HG03095 (cell line): ENCODE data around the gene RNH1.

ENCODE experiments used
- ATAC-seq: cut with Tn5 transposase; IDR thresholded peaks from one replicate; pipeline ENCODE4 v1.9.1; 2021; ENCODE audit warnings: moderate library complexity; ENCODE audit not compliant: unreplicated experiment

The RNH1 gene

DNA sequence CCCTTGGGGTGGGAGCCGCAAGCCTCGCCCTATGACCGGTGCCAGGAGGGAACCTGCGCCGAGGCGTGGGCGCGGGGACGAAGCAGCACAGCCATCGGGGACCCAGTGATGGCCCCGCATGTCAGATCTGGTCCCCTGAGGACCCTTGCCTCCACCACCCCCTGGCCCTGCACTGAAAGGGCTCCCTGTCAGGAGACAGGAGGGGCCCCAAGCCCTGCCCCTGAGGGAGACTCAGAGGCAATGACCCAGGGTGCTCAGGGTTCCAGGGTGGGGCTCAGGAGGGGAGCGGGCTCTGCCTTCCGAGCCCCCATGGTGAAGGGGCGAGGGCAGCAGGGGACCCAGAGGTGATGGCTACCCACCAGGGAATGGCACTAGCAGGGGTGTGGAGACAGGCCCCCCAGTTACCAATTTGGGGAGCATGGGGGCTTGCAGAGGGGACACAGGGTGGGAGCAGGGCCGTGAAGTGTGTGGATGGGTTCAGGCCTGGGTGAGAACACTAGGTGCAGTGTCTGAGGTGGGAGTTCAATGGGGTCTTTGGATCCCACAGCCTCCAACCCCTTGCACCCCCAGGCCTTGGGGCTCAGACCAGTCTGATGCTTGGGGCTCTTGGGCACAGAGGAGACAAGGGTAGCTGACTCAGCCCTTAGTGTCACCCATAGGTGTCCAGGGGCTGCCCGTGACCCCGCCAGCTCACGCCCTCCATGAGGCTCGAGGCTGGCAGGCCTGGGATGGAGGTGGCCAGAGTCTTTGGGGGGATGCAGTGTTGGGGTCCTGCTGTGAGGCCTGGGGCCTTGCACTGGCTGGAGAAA lies 30.8 kb upstream of the RNH1 start:
- ATAC-seq: no peak

DNA sequence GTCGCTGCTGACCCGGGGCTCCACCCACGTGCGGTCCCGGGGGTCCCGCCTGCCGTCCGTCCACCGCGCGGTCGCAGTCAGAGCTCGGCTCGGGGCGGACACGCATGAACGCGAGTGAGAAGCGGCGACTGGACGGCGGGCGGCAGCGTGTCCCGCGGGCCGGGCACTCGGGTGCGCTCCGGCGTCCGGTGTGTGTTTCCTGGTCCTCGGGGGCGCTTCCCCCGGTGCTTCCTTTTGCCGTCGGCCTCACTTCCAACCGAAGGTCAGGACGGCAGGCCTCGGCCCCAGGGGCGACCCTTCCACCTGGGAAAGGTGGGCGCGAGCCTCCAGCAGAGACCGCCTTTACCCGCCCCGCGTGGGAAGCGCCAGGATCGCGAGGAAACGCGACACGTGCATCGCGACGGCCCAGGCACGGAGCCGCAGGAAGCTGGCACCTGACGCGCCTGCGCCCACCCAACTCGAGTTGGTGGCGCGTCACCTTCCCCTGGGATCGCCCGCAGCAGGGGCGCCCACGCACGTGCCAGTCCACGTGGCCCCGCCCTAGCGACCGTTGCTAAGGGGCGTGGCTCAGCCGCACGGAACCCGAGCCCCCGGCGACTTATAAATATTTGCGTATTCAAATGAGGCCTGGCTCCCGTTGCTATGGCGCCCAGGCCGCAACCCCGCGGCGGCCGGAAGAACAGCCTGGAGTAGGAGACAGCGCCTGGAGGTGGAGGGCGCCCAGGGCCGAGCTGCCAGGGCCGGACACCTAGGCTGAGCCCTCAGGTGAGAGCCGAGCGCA lies 30.0 kb upstream of the RNH1 start, which contains the start of gene LRRC56:
Gene LRRC56 (plus strand): TSS at position 687 of the 781 bp plus-strand sequence. CDS start 3,158 bp downstream, outside the sequence.
- ATAC-seq: peak; percentile 44

DNA sequence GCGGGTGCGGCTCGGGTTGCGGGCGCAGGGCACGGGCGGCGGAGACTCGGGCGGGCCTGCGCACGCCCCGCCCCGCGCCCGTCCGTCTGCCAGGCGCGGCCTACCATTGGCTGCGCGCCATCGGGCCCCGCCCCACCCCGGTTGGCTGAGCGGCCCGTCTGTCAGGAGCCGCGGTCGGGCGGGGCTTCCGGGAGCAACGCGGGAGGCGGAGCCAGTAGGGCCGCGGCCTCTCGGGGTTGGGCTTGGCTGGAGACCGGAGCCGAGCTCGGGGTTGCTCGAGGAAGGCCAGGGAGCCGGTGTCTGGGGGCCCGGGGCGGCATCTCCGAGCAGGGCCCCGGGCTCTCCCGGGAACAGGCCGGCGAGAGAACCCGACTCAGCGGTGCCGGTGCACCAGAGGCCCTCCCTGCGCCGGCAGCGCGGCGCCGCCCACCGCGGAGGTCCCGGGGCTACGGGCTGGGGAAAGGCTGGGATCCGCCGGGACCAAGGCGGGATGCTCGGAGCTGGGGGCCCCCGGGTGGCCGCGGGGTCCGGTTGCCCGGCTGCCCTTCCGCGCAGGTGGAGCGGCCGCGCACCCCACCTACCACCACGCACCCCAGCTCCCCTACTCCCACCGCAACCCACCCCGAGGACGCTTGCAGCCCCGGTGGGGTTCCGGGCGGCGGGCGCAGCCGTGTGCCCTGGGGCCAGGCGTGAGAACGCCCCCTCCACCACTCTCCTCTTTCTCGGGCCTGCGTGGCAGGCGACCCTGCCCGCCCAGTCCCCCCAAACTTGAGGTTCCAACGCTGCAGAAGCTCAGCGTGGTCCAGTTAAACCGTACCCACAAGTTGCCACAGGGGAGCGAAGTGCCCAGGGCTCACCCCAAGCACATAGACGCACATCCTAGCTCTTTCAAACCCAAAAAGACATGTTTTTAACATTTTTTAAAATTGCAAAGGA lies 28.7 kb upstream of the RNH1 start, which contains the start of gene HRAS:
Gene HRAS (minus strand): TSS at position 58 of the 936 bp plus-strand sequence.
- ATAC-seq: peak; percentile 67

DNA sequence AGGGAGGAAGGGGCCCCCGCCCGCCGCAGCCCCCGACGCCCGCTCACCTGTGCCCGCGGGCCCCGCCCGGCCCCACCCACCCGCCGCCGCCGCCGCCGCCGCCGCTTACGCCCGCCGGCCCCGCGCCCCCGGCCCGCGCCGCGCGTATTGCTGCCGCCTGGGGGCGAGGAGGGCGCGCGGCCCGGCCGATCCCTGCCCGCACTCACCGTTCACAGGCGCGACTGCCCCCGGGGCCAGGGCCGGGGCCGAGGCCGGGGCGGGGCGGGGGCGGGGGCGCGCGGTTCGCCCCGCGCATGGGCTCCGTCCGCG lies 28.1 kb upstream of the RNH1 start:
- ATAC-seq: peak; percentile 1

DNA sequence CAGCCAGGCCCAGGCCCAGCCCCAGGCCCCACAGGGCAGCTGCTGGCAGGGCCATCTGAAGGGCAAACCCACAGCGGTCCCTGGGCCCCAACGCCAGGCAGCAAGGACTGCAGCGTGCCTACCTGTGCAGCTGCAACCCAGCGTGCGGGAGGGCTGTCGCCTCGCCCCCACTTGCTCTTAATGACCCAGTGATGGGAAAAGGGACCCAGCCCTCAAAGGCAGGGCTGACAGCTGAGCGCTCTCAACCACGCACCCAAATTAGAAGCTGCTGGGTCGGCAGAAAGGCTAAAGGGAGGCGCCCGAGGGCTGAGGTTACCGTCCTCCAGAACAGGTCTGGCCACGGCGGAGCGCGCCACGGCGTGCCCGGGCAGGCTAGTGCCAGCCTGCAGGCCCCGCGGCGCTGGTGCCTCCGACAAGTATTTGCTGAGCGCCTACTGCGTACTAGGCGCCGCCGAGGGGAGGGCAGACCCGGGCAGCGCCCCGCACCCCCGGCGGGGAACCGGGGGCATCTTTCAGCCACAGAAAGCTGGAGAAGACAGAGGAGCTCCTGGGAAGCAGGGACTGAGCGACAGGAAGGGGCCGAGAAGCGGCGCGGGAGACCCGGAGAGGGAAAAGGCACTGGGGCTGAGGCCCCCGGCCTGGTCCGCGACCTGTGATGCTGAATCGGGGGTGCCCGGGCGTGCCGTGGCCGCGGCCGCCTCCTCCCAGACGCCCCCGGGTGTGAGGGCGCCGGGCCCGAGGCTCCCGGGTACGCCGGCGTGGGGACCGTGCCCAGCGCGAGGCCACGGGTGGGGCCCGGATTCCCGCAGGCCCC lies 27.6 kb upstream of the RNH1 start:
- ATAC-seq: no peak

DNA sequence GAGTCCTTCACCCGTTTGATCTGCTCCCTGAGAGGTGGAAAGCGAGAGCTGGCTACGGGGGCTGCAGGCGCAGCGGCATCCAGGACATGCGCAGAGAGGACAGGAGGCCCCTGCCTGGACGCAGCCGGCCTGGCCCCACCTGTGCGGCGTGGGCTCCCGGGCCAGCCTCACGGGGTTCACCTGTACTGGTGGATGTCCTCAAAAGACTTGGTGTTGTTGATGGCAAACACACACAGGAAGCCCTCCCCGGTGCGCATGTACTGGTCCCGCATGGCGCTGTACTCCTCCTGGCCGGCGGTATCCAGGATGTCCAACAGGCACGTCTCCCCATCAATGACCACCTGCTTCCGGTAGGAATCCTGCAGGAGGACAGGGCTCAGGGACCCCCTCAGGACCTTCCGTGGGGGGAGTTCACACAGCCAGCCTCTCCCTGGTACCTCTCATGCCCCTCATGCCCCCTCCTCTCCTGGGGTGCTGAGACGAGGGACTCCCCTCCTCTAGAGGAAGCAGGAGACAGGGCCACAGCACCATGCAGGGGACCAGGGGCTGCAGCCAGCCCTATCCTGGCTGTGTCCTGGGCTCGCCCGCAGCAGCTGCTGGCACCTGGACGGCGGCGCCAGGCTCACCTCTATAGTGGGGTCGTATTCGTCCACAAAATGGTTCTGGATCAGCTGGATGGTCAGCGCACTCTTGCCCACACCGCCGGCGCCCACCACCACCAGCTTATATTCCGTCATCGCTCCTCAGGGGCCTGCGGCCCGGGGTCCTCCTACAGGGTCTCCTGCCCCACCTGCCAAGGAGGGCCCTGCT lies 26.7 kb upstream of the RNH1 start:
- ATAC-seq: no peak

DNA sequence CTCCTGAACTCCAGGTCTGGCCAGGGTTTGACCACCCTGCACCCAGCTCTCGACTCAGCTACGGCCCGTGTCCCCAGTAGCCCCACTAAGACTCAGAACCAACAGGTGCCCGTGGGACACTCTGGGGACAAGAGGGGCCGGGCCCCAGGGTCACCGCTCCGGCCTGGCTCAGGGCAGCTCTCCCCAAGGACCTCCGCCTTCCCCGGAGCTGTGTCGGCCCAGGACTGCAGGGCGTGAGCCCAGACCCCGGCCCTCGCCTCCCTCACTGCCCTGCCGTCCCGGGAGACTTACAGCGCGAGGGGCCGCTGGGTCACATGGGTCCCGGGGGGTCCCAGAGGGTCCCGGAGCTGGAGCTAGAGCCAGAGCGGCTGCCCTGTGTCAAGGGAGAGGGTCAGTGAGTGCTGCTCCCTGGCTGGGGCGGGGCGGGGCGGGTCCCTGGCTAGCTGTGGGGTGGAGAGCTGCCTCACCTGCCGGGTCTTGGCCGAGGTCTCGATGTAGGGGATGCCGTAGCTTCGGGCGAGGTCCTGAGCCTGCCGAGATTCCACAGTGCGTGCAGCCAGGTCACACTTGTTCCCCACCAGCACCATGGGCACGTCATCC lies 26.0 kb upstream of the RNH1 start:
- no peak for ATAC-seq

DNA sequence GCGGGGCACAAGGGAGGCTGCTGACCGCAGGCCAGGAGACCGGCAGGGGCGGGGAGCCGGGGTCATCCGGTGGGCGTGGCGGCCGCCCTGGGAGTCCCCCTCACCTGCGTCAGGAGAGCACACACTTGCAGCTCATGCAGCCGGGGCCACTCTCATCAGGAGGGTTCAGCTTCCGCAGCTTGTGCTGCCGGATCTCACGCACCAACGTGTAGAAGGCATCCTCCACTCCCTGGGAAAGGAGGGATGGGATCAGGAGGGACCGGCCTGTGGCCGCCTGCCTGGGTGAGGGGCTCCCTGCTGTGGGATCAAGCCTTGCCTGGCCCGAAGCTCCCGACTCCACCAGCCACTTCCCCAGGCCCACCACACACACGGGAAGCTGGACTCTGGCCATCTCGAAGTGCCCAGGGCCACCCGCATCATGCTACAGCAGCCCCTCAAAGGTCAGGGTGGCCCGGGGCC lies 25.5 kb upstream of the RNH1 start:
- no peak for ATAC-seq

DNA sequence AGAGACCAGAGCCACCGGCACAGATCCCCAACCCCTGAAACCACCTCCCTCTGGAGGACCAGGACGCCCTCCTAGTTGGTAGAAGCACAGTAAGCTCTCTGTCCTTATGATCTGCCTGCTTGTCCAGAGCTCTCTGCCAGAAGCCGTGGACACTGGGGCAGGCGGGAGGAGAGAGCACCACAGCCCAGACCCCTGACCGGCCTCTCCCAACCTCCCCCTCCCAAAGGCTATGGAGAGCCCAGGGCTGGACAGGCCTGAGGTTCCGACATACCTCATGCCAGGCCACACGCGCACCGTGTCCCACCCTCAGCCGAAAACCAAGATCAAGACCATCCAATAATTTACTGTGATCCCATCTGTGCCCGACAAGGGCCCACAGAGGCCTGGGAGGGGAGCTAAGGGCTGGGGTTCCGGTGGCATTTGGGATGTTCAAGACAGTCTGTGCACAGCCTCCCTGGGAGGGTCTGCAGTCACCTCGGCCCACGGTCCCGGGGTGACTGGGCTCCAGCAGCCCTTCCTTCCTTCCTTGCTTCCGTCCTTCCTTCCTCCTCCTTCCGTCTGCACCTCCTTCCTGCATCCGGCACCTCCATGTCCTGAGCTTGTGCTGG lies 25.0 kb upstream of the RNH1 start:
- ATAC-seq: no peak

DNA sequence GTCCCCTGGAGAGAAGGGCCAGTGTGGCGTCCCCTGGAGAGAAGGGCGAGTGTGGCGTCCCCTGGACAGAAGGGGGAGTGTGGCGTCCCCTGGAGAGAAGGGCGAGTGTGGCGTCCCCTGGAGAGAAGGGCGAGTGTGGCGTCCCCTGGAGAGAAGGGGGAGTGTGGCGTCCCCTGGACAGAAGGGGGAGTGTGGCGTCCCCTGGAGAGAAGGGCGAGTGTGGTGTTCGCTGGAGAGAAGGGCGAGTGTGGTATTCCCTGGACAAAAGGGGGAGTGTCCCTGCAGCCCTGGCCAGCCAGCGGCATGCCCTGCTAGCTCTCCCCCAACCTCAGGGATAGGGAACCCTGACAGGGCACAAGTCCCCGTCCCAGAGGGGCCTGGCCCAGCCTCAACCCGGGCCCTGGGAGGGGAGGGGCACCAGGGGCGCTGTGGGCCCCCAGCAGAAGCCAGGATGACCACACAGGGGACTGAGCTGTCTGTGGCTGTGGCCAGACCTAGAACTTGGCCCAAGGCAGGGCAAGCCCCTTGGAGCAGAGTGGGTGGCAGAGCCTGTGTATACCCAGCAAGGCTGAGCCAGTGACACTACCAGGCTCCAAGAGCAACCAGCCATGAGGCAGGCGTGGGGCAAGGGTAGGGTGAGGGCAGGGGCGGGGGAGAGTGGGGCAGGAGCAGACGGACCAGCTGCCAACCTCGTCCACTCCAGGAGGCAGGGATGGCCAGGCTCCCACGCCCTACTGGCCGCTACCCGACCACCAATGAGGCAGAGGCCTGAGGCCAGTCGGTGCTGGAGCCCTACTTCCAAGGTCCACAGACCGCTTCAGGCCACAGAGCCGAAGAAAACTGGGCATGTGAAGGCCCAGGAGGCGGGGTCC lies 24.2 kb upstream of the RNH1 start:
- no peak for ATAC-seq

DNA sequence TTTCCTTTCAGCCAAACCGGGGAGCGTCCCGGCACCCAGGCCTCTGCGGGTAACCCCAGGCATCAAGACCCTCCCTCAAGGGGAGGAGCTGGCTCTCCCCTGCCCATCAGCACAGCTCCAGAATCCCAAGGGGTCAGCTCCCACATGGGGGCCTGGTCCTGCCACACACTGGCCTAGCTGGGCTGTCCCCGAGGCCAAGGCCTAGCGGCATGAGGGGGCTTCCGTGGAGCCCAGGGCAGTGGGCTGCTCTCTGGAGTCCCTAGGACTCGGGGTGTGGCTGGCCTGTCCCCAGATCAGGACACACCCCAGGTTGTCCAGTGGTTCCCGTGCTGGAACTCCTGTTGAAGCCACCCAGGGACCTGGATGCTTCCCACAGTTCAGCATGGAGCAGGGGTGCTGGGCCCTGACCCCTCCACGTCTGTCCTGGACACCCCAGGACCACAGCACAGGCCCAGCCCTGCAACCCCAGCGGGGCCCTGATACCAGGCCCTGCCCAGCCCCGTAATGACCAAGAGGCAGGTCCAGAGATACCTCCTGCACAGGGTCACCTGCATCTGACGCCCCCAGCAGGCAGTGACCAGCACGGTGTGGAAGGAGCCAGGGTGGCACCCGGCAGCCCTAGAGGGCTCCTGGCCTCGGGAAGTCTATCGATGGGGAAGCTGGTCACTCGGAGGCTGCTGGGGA lies 22.8 kb upstream of the RNH1 start:
- no peak for ATAC-seq

DNA sequence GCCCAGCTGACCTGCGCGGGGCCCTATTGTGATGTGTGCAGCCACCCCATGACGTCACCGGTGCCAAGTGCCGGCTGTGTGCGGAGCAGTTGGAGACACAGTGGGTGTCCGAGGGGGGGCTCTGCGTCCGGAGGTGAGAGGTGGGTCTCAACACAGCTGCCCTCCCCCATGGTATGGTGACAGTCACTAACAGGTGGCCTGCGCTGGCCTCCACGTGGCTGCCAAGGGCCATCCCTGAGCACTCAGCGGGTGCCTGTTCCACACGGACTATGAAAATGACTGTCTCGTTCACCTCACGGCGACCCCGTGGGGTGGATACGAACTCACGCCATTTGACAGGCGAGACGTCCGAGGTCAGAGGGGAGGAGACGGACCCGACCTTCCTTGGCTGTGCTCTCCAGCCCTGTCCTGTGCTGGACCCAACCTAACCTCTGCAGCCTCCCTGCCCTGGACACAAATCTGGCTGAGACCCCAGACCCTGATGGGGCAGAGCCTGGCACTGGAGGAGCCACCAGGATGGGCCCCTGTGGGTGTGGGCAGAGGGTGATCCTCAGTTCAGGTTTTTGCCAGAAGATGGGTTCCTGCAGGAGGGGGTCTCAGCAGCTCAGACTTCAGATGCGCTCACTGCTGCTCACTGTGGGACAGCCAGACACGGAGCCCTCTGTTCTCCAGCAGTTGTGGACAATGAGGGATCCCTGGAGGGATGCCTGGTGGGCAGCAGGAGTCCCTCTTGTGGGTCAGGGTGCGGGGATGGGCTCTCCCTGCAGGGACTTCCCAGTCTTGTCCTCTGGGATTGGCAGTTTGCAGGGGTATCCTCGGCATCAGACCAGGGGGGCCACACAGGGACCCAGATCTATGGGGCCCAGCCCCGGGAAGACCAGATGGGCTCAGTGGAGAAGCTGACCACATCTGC lies 22.0 kb upstream of the RNH1 start:
- no peak for ATAC-seq

DNA sequence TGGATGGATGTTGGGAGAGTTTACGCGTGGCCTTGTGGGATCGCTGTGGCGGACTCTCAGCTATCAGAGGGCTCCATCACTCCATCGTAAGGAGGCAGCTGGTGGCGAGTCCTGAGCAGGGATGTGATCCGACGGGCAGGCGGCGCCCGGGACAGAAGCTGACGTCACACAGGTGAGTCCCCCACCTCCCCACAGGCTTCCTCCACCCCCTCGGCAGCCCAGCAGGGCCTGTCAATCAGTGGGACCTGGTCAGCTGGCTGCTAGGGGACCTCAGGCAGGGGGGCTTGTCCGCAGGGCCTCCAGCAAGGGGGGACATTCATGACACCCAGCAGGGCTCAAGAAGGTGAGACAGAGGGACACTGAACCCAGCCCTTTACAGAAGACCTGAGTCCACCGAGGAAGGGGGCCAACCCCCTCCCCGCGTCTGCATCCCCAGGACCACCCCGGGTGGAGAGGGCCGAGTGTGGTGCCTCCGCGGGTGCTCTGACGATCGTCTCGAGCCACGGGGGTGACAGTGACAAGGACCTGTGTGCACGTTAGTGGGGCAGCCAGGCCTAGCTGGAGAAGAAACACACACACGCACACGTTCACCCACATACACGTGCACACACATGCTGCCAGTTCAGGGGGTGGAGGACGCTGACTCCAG lies 21.2 kb upstream of the RNH1 start:
- ATAC-seq: no peak

DNA sequence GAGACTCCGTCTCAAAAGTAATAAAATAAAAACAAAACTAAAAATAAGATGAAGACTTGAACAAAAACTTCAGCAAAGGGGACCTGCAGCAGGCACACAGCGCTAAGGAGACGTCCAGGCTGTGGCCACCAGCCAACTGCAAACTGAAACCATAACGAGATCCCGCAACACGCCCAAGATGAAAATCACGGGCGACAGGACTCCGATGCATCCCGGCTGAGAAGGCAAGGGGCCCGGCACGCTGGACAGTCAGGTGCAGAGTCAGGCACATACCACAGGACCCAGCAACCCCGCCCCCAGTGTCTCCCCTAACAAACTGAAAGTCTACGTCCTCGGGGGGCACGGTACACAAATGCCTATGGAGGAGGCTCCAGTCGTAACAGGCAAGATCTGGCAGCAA lies 19.1 kb upstream of the RNH1 start:
- ATAC-seq: no peak

DNA sequence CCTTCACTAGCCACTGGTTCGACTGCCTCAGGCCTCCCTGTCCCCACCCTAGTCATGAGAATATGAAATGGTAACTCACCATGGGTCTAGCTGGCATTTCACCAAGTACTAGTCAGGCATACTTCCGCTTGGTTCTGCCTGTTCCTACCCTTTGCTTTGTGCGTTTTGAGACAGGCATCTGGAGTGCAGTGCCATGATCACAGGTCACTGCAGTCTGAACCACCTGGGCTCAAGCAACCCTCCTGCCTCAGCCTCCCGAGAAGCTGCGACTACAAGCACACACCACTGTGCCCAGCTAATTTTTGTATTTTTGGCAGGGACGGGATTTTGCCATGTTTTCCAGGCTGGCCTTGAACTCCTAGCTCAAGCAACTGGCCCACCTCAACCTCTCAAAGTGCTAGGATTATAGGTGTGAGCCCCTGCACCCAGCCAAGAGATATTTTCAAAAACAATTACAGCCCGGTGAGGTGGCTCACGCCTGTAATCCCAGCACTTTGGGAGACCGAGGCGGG lies 14.2 kb upstream of the RNH1 start:
- no peak for ATAC-seq
